Tibial nerve (tissue), 4 donors: Measurements from ENCODE around the gene MBLAC2.

Experiments used
- EP300 ChIP-seq, 2 donors: sonication (generic); formaldehyde crosslinking; IDR thresholded peaks; one replicate each; pipeline ENCODE4 v1.6.1; 2017; ENCODE audit warnings: antibody characterized with exemption in 2 of 2, mild to moderate bottlenecking in 1 of 2
- POLR2A ChIP-seq, 2 donors: fragments of 450-650 bp; IDR thresholded peaks; one replicate each; pipeline ENCODE4 v1.6.1; 2017; ENCODE audit warnings: antibody characterized with exemption in 2 of 2, mild to moderate bottlenecking in 2 of 2, moderate library complexity in 2 of 2
- TF ChIP-seq, protein P1 (sequence below), 5 experiments: fragments of 200-600 bp in 3 of 5; fragments of 450-650 bp in 2 of 5; sonication (generic) in 3 of 5; IDR thresholded peaks; one replicate each; pipeline ENCODE4 v1.5.1; 2016 to 2019; ENCODE audit warnings: antibody characterized with exemption in 5 of 5, mild to moderate bottlenecking in 3 of 5, moderate library complexity in 2 of 5

DNA sequence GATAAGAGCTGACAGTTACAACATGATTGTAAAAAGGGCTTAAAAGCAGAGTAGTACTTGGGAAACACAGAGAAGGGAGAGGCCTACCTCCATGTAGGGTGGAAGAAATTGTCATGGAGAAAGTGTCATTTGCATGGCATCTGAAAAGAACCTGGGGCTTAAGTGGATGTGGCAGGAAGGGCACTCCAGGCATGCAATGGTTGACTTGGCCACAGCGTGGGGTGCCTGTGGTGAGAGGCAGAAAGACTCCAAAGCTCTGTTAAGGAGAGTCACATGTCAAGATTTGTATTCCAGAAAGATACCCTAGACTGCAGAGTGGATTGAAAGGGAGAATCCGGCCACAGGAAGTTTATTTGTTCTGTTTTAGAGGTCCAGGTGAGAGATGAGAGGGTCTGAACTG lies 2.5 kb upstream of the MBLAC2 start:
- TF ChIP-seq POLR2A (IDR thresholded peaks at IDR 0.05) (no peak), EP300 (IDR thresholded peaks at IDR 0.05) (no peak)
- TF ChIP-seq, protein P1, sequence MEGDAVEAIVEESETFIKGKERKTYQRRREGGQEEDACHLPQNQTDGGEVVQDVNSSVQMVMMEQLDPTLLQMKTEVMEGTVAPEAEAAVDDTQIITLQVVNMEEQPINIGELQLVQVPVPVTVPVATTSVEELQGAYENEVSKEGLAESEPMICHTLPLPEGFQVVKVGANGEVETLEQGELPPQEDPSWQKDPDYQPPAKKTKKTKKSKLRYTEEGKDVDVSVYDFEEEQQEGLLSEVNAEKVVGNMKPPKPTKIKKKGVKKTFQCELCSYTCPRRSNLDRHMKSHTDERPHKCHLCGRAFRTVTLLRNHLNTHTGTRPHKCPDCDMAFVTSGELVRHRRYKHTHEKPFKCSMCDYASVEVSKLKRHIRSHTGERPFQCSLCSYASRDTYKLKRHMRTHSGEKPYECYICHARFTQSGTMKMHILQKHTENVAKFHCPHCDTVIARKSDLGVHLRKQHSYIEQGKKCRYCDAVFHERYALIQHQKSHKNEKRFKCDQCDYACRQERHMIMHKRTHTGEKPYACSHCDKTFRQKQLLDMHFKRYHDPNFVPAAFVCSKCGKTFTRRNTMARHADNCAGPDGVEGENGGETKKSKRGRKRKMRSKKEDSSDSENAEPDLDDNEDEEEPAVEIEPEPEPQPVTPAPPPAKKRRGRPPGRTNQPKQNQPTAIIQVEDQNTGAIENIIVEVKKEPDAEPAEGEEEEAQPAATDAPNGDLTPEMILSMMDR (IDR thresholded peaks at IDR 0.05), result no peak
